Stimulated activated memory B cell treated with anti-CD40 and anti-IgM and Interleukin-4, amounts not matched to agents 10 μg/mL and 1 μg/mL and 100 μg/mL, for 72 hours (primary cell): ENCODE results near the gene NELFB.

Experiments used
- ATAC-seq: fragments of 150-1000 bp; cut with Tn5 transposase; 2 replicates; pipeline ENCODE4 v1.10.0; 2021
- H3K27ac Mint-ChIP-seq: one replicate; pipeline ENCODE4 v1.8.0; 2022; ENCODE audit warnings: mild to moderate bottlenecking, mixed read lengths
- H3K27me3 Mint-ChIP-seq: one replicate; pipeline ENCODE4 v1.8.0; 2022; ENCODE audit warnings: mixed read lengths
- H3K36me3 Mint-ChIP-seq: one replicate; pipeline ENCODE4 v1.8.0; 2022; ENCODE audit warnings: mixed read lengths
- H3K4me1 Mint-ChIP-seq: one replicate; pipeline ENCODE4 v1.8.0; 2022; ENCODE audit warnings: mixed read lengths
- H3K4me3 Mint-ChIP-seq: one replicate; pipeline ENCODE4 v1.8.0; 2022; ENCODE audit warnings: mild to moderate bottlenecking, moderate library complexity, mixed read lengths
- H3K9me3 Mint-ChIP-seq: one replicate; pipeline ENCODE4 v1.8.0; 2022; ENCODE audit warnings: mixed read lengths

The NELFB gene

GRCh38 chr9:137319739-137320551, 64.8 kb downstream of the NELFB start:
- Mint-ChIP-seq H3K27me3 (peaks cover 10% of the 10 kb centered on the region), H3K9me3 (no peaks in the 10 kb centered on the region), H3K27ac (peak overlapping the region; percentile 79), H3K4me1 (peaks cover 14% of the 10 kb centered on the region), H3K4me3 (no peak overlapping the region), H3K36me3 (no peaks in the 10 kb centered on the region)
- ATAC-seq, result no peak

GRCh38 chr9:137320555-137321384, 65.6 kb downstream of the NELFB start:
- Mint-ChIP-seq H3K4me3 (peak overlapping the region; percentile 61), H3K27ac (peak overlapping the region; percentile 79), H3K9me3 (no peaks in the 10 kb centered on the region), H3K4me1 (peaks cover 16% of the 10 kb centered on the region), H3K27me3 (peaks cover 10% of the 10 kb centered on the region), H3K36me3 (no peaks in the 10 kb centered on the region)
- ATAC-seq, result peak; percentile 78

GRCh38 chr9:137321726-137322361, 66.7 kb downstream of the NELFB start:
- H3K27ac Mint-ChIP-seq, result peak overlapping the region; percentile 40
- peaks cover 2% of the 10 kb centered on the region for H3K9me3 Mint-ChIP-seq
- no peak for ATAC-seq
- H3K4me1 Mint-ChIP-seq, result peaks cover 27% of the 10 kb centered on the region
- H3K27me3 Mint-ChIP-seq, result peaks cover 9% of the 10 kb centered on the region
- no peaks in the 10 kb centered on the region for H3K36me3 Mint-ChIP-seq
- no peak overlapping the region for H3K4me3 Mint-ChIP-seq
